ENCODE measurements around the gene PPHLN1.

- TF ChIP-seq CTCF (IDR thresholded peaks at IDR 0.05 in 4 of 5, conservative IDR thresholded peaks at IDR 0.05 in 1 of 5) = no peak
- TF ChIP-seq POLR2A (IDR thresholded peaks at IDR 0.05) = no peak
Measured at GRCh38 chr12:42486407-42486806, 160.4 kb downstream of the PPHLN1 start.

Measured in gastrocnemius medialis (tissue), 4 donors.